Measurements from ENCODE around the gene PRG3. TPM values are rescaled to one million over a fixed set of nuclear protein-coding genes. Genes with fewer than 3 reads are reported as not detected.

The PRG3 gene
- polyA plus RNA-seq, 3 donors, result 0.33 to 1.5 (median 1.2) TPM

DNA sequence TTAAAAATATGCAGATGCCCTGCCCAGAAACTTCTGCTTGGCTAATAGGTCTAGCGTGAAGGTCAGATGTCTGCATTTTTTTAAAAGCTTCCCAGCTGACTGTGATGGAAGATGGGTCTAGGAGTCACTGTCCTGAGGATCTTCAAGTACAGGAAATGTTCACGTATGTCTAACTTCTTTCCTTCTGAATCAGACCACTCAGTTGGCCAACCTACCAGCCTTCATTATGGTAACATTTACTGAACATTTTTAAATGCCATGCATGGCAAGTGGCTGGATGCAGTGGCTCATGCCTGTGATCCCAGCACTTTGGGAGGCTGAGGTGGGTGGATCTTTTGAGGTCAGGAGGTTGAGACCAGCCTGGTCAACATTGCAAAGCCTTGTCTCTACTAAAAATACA is 10.6 kb upstream of the PRG3 start:
- no peak for DNase-seq (ENCODE audit: low read depth in 3 of 3, low spot score in 2 of 3)

DNA sequence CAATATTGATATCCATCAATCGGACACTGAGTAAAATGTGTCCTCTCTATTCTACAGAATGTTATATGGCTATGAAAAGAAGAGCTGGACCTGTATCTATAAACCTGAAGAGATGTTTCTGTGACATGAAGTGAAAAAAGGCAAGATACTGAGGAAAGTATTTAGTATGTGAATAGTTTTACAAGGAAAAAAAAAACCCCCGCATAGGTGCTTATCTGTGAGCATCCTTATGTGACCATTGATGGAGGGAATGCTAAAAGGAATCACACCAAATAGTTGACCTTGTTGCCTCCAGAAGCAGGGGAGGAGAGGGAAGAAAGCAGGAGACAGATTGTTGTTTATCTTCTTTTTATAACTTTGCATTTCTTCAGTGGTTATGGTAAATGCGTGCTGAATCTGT is 10.2 kb upstream of the PRG3 start:
- no peak for DNase-seq (ENCODE audit: low read depth in 3 of 3, low spot score in 2 of 3)

DNA sequence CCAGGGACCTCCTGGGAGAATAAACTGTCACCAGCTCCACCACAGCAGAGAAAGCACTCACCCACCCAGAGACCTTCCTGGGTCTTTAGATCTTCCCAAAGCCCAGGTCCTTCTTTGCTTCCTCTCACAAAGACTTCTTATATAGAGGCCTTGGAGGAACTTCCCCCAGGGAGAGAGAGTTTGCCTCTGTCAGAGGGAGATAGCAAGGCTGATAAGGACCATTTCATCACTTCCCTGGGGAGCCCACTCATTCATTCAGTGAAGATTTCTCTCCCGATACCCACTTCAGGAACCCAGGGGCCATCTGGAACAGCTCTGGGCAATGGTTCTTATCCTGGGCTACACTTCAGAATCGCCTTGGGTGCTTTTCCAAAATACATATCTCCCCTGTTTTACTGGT is 9.6 kb upstream of the PRG3 start, which contains the start of gene PRG2:
Gene PRG2, minus strand, starts transcription at position 116 of the 400 bp plus-strand sequence. CDS start 706 bp downstream, outside the sequence.
- DNase-seq (ENCODE audit: low read depth in 3 of 3, low spot score in 2 of 3), result no peak

DNA sequence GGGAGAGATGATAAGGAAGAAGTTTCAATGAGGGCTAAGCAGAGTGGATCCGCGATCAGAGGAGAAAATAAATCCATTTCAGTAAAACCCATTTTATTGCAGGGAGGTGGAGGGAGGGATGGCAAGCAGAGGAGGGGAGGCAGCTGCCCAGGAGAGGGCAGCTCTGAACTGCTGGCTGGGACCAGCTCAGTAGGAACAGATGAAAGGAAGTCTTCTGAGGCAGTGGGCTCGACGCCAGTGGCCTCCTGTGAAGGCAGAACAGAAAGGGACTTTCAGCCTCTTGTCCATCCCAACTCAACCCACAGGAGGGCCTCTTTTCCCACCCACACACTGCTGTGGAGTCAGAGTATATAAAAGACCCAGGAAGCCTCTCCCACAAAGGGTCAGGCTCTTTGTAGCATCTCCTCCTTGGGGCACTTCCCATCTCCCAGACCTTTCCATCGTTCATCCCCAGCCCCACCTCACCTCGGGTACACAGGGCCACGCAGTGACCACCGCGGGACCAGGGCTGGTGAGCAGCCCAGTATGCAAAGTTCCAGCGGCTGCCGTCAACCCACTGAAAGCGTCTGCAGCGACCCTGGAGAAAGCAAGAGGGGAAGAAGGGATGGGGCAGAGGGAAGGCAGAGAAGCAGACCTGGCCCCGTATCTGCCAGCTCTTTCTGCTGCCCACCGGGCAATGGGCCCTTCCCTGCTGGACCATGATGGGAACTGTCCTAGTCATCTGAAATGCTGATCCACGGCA is 6.5 kb upstream of the PRG3 start:
- no peak for DNase-seq (ENCODE audit: low read depth in 3 of 3, low spot score in 2 of 3)

DNA sequence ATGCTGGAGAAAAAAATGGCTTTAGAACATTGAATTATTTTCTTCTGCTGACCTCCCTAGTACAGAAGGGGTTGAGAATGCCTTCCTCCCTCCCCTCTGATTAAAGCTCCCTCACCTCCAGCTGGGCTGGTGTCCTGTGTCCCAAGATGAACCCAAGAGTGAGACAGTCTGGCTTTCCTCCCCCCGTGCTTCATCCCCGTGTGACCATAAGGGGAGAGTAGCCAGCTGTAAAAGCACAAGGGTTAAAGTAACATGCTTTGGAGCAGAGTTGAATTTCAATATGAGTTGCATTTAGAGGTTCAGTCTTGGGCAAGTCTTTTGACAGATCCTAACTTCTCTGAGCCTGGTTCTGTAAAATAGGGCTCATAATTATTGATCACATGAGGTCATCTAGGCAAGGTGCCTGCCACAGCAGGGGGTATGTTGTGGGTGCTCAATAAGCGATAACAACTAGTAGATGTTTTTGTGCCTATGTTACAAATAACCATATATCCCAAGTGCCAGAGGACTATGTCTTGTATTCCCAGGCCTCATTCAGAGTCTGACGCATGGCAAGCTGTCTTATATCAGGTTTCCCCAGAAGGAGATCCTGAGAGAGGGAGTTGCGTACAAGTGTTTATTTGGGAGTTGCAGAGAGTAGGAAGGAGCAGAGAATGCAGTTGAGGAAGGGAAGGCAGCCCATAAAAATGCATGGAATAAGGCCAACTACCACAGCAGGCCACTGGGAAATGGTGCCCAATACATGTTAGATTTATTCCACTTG is 5.4 kb upstream of the PRG3 start:
- DNase-seq (ENCODE audit: low read depth in 3 of 3, low spot score in 2 of 3), result peak in 1 of 3 donors; percentile 29

DNA sequence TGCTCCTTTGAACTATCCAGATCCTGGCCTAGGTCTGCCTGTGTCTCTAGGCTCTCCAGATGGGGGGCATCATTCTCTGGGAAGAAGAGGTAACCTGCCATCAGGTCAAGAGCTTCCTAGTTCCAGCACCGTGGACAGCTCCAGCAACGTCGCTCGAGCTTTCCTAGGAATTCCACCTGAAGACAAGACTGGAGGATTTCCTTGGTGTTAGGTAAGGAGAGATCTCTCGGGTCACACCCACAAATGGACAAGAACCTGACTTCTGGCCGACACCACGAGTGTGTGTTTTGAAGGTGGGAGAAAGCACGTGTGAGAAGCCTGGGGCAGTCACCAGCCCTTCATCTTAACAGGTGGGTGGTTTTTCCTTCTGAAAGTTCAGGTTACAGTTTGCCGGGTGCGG is 1.2 kb downstream of the PRG3 start:
- peak in 1 of 3 donors; percentile 27 for DNase-seq (ENCODE audit: low read depth in 3 of 3, low spot score in 2 of 3)

DNA sequence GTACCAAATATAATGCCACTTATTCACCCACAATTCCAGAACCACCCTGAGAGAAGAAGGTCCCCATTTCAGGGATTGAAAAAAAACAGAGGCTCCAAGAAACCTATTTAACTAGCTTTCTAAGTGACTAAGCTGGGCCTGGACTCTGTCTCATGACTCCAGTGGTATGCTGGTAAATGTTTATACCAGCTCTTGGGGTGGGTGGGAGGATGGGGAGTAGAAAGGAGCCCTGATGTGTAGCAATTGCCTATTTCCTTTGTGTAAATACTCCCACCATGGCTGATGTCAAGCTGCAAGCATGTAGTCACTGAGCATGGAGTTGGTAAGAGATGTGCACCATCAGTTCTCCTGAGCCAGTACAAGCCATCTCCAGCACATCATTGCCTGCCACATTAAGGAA is 2.8 kb downstream of the PRG3 start:
- no peak for DNase-seq (ENCODE audit: low read depth in 3 of 3, low spot score in 2 of 3)

DNA sequence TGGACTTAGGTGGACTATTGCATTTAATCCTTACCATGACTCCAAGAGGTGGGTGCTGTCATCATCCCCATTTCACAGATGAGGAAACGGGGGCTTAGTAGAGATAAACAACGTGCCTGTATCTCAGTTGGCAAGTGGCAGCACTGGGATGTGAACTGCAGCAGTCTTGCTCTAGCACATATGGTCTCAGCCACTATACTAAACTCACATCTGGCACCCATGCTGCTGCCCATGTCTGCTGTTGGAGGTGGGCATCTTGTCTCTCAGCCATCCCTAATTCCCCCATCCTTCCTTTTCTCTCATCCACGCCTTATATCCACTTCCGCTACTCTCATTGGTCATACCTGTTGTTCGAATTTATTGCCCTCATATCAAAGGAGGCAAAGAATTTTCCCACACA is 3.8 kb downstream of the PRG3 start:
- no peak for DNase-seq (ENCODE audit: low read depth in 3 of 3, low spot score in 2 of 3)

DNA sequence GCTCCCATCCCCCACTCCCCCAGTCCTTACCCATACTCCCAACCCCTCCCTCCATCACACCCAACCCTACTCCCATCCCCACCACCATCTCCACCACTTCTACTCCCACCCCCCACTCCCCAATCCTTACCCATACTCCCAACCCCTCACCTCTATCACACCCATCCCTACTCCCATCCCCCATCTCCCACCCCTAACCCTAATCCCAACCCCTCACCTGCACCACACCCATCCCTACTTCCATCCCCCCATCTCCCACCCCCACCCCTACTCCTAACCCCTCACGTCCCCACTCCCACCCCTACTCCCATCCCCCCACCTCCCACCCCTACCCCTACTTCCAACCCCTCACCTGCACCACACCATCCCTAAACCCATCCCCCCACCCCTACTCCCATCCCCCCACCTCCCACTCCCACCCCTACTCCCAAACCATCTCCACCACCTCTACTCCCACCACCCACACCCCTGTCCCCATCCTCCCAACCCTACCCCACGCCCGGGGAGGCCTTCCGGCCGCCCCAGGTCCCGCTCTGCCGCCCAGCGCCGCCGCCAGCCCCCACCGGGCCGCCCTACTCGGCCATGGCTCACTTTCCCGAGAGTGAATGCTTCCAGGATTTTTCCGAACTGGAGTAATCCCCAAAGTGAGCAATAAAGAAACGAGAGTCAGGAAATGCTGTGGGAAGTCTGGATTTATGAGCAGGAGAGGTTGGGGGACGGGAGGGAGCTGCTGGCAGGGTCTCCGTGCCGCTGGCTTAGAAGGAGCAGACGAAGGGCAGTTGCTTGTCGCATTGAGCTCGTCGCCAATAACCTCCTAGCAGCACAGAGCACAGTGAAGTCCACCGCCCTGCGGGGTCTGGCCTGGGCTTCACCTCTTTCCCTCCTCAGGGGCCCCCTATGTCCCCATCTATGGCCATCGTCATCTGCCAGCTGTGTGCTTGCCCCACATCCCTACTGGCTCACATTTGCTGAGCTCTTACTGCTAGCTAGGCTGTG is 4.6 kb downstream of the PRG3 start:
- DNase-seq (ENCODE audit: low read depth in 3 of 3, low spot score in 2 of 3), result no peak

DNA sequence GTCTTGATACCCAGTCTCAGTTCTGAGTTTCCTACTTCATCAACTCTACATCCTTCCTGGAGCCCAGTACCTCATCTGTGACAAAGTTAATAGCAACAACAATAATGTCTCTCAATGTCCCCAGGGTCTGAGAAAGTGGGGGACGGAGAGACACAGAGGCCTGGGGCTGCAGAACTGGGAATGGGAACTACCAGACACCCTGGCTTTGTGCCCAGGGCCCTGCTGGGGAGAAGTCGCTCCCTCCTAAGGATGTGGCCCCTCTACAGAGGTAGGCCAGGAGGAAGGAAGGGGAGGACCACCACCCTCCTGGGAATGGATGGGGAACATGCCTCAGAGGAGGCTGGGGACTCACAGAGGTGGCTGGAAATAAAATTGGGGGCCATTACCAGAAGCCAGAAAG is 5.5 kb downstream of the PRG3 start:
- DNase-seq (ENCODE audit: low read depth in 3 of 3, low spot score in 2 of 3), result no peak

DNA sequence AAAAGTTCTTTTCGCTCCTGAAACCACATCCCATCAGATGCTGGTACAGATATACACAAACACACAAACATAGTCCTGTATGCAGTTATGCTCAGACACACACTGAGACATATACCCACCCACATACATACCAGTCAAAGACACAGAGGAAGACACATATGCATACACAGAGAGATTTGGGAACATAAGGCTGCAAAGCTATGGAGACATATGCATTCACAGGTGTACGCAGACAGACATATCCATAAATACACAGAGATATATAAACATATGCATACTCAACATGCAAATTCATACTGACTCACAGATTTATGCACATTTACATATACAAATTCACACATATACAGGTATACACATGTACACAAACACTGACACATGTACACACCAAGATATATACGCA is 6.0 kb downstream of the PRG3 start:
- no peak for DNase-seq (ENCODE audit: low read depth in 3 of 3, low spot score in 2 of 3)

DNA sequence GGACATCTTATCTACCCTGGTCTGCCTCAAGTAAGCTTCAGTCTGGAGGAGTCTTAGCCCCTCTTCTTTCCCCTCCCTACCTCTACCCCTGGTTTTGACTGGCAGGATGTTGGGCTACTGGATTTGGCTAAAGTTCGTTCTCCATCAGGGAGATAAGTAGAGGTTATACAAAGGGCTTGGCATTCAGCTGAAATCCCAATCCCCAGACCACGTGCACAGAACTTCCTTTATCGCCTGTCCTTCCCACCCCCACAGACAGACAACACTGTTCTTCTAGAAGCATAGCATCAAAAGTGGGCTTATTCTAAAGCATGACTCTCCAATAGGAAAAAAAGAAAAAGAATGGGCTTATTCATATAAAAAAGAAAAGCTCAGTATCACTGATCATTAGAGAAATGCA is 7.8 kb downstream of the PRG3 start:
- no peak for DNase-seq (ENCODE audit: low read depth in 3 of 3, low spot score in 2 of 3)

DNA sequence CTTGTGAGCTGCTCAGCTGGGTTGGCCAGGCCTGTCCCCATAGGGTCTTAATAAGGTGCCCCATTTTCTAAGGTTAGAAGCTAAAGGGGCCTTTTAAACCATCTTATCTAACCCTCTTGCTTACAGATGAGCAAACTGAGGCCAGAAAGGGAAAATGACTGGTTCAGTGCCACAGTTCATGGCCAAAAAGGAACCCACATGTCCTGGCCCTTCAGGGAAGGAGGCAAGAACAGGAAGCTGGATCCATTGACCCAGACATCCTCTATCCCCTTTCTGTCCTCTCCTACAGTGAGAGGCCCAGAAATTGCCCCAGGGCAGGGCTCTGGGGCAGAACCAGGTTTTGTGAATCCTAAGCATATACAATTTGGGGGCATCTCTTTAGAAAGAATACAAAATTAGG is 10.0 kb downstream of the PRG3 start:
- DNase-seq (ENCODE audit: low read depth in 3 of 3, low spot score in 2 of 3), result no peak

DNA sequence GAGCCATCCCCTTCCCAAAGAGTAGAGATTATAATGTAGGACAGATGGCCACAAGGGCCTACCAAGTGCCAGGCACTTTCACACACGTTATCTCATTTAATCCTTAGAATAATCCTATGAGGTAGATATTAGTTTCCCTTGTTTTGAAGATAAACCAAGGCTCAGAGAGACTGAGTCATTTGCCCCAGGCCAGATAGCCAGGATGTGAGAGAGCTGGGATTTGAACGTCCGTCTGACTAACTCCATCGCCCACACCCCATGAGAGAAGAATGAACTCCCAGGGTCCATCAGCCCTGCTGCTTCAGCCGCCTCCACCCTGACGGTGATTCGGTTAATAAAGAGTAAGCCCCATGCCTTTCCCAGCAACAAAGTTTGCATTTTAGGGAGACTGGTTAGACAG is 10.7 kb downstream of the PRG3 start:
- DNase-seq (ENCODE audit: low read depth in 3 of 3, low spot score in 2 of 3), result no peak

DNA sequence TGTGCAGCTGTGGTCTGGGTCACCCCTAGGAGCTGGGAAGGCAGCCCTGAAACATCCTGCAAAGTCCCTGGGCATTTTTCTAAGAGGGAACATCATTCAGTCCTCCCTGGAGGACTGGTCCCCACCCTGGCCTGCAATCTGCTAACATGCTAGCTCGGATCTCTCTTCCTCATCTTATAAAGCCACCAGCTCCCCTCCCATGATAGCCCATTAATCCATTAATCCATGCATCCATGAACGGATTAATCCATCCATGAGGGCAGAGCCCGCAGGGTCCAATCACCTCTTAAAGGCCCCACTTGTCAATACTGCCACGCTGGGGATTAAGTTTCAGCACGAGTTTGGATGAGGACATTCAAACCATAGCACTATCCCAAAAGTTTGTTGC is 12.1 kb downstream of the PRG3 start:
- DNase-seq (ENCODE audit: low read depth in 3 of 3, low spot score in 2 of 3), result no peak

DNA sequence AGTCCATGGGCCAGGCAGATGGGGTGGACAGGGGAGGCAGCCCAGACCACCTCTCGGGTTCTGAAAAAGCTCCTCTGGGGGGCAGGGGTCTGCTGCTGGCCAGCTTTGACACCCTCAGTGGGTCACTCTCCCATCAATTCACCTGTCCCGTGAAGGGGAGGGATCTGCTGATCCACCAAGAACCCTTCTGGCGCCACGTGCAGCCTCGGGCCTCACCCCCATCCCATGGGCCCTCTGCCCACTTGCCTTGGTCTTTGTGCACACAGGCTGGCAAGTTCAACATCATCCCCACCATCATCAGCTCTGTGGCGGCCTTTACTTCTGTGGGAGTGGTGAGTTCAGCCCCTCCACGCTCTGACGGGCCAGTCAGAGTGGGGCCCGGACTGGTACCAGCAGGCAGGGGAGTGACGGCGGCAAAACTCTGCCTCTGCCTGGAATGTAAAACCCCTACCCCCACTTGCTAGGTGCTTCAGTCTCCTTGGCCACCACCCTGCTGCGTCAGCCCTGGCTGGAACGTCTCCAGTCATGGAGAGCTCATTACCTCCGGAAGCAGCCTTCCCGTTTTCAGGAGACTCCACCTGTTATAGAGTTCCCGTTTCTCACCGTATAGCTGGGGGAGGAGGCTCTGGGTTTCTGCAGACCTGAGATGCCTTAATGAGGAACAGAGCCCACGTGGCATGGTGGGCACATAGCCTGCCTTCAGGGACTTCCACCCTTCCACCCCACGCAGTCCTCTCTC is 12.7 kb downstream of the PRG3 start:
- no peak for DNase-seq (ENCODE audit: low read depth in 3 of 3, low spot score in 2 of 3)

DNA sequence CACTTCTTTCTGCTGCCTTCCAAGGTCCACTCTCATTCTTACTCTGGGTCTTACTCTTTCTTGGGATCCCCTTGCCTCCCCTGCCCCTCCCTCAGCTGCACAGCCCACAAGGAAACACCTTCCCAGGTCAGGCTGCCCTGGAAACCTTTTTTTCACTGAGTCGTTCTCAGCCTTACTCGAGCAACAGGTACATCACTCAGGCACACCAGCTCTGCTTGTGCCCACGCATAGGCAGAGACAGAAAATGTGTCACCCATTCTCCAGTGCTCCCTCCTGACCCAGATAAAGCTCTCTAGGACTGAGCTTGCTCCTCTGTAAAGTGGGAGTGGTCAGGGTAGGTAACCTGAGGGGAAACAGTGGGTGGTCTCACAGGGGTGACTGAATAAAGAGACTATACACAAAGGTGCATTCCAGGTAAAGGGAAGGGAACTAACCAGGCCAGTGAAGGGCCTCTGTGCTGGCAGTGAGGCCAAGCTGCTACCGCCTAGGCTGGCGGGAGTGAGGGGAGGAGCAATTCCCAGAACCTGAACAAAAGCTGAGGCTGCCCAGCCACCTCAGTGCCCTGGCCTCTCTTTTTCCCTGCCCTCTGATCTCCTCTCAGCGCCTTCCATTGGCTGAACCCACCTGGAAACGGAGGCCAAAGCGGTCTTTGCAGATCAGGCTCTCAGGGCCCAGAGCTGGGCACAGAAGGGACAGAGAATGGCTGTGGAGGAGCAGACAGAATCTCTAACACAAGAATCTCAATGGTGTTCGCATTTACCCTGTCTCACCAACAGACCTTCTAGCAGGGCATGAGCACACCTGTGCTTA is 15.9 kb downstream of the PRG3 start:
- no peak for DNase-seq (ENCODE audit: low read depth in 3 of 3, low spot score in 2 of 3)

DNA sequence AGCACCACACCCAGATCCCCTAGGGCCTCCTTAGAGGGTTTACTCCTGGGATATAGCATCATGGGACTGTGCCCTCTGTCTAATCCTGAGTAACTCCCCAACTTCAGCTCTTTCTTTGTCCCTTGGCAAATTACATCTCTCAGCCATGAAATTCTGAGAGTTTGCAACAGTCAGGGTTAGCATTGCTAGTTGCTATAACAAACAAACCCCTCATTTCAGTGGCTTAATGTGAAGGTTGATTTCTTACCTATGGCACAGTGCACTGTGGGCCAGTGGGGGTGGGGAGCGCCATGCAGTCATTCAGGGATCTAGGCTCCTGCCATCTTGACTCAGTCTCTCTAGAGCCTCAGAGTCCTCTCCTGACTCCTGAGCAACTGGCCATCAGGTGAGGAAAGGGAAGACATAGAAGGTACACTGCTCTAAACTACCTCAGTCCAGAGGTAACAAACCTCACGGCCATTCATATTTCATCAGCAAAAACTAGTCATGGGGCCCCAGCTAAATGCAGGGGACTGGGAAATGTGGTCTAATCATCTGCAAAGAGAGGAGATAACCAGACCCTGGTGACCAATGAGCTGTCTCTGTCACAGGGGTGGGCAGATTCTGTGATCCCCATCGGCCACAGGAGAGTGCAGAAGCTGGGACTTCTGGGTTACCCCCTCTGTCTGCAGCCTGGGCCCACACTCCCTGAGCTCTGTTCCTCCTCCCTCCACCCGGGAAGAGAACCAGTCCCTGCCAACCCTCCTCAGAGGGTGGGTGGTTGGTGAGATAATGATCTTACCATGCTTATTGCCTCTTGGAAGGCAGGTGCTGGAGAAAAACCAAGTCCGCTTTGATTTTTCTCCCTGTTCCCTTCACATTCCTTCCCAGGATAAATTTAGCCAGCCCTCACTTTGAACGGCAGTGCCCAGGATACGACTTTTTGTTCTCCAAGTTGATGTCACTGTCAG is 17.5 kb downstream of the PRG3 start:
- no peak for DNase-seq (ENCODE audit: low read depth in 3 of 3, low spot score in 2 of 3)

Data from right renal cortex interstitium (tissue), 3 donors.